ENCODE data around the gene JADE3.

Gene JADE3

DNA sequence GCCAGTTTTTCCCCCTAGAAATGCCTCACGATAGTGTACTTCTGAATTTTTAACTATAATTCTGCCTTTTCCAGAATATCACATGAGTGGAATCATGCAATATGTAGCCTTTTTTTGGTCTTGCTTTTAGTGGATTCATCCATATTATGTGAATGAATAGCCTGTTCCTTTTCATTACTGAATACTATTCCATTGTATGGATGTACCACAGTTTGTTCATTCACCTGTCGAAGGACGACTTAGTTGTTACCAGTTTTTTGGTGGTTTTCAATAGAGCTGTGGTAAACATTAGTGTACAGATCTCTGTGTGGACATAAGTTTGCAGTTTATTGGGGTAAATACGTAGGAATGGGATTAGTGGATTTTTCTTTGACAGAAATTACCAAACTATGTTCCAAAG lies 8.0 kb downstream of the JADE3 start:
- no peak overlapping the region for H3K27ac ChIP-seq (ENCODE audit: low read depth, low read length)
- H2AFZ ChIP-seq (ENCODE audit: low read depth, low read length, severe bottlenecking) = no peak overlapping the region
- TF ChIP-seq EZH2phosphoT487 (conservative IDR thresholded peaks at IDR 0.05; ENCODE audit: low read length) = no peak
- no peak for TF ChIP-seq CTCF (IDR thresholded peaks at IDR 0.05; ENCODE audit: insufficient read depth, low read length, poor library complexity, severe bottlenecking)
- no peaks in the 10 kb centered on the region for H3K79me2 ChIP-seq (ENCODE audit: insufficient read depth, low read length)
- H3K27me3 ChIP-seq (ENCODE audit: low read length) = no peaks in the 10 kb centered on the region
- no peak overlapping the region for H3K9ac ChIP-seq (ENCODE audit: low read length)
- H3K4me2 ChIP-seq (ENCODE audit: low read depth, low read length, poor library complexity, severe bottlenecking) = no peak overlapping the region
- H4K20me1 ChIP-seq (ENCODE audit: low read depth, low read length) = no peaks in the 10 kb centered on the region
- no peaks in the 10 kb centered on the region for H3F3A ChIP-seq (ENCODE audit: insufficient read depth)
- H3K4me3 ChIP-seq (ENCODE audit: insufficient read depth, low read length, poor library complexity, severe bottlenecking) = no peak overlapping the region
- no peaks in the 10 kb centered on the region for H3K9me2 ChIP-seq (replicated peaks; ENCODE audit: insufficient read depth, low read length)
- no peaks in the 10 kb centered on the region for H3K36me3 ChIP-seq (ENCODE audit: low read length)
- no peaks in the 10 kb centered on the region for H3K9me3 ChIP-seq (ENCODE audit: insufficient read depth, low read length)

GRCh38 chrX:46922611-46923010 lies 10.4 kb downstream of the JADE3 start:
- Histone ChIP-seq H3F3A (ENCODE audit: insufficient read depth) (no peaks in the 10 kb centered on the region), H3K79me2 (ENCODE audit: insufficient read depth, low read length) (no peaks in the 10 kb centered on the region), H3K36me3 (ENCODE audit: low read length) (no peaks in the 10 kb centered on the region), H3K9me3 (ENCODE audit: insufficient read depth, low read length) (no peaks in the 10 kb centered on the region), H2AFZ (ENCODE audit: low read depth, low read length, severe bottlenecking) (no peak overlapping the region), H3K9ac (ENCODE audit: low read length) (no peak overlapping the region), H3K9me2 (replicated peaks; ENCODE audit: insufficient read depth, low read length) (no peaks in the 10 kb centered on the region), H3K27me3 (ENCODE audit: low read length) (no peaks in the 10 kb centered on the region), H3K4me2 (ENCODE audit: low read depth, low read length, poor library complexity, severe bottlenecking) (no peak overlapping the region), H4K20me1 (ENCODE audit: low read depth, low read length) (no peaks in the 10 kb centered on the region), H3K27ac (ENCODE audit: low read depth, low read length) (no peak overlapping the region), H3K4me3 (ENCODE audit: insufficient read depth, low read length, poor library complexity, severe bottlenecking) (no peak overlapping the region)
- TF ChIP-seq CTCF (IDR thresholded peaks at IDR 0.05; ENCODE audit: insufficient read depth, low read length, poor library complexity, severe bottlenecking) = no peak
- no peak for TF ChIP-seq EZH2phosphoT487 (conservative IDR thresholded peaks at IDR 0.05; ENCODE audit: low read length)

GRCh38 chrX:46927718-46928117 lies 15.5 kb downstream of the JADE3 start:
- no peaks in the 10 kb centered on the region for H3F3A ChIP-seq (ENCODE audit: insufficient read depth)
- no peaks in the 10 kb centered on the region for H3K9me2 ChIP-seq (replicated peaks; ENCODE audit: insufficient read depth, low read length)
- no peak overlapping the region for H2AFZ ChIP-seq (ENCODE audit: low read depth, low read length, severe bottlenecking)
- TF ChIP-seq EZH2phosphoT487 (conservative IDR thresholded peaks at IDR 0.05; ENCODE audit: low read length) (no peak), CTCF (IDR thresholded peaks at IDR 0.05; ENCODE audit: insufficient read depth, low read length, poor library complexity, severe bottlenecking) (no peak)
- H3K79me2 ChIP-seq (ENCODE audit: insufficient read depth, low read length) = no peaks in the 10 kb centered on the region
- H3K4me2 ChIP-seq (ENCODE audit: low read depth, low read length, poor library complexity, severe bottlenecking) = no peak overlapping the region
- H3K9ac ChIP-seq (ENCODE audit: low read length) = no peak overlapping the region
- no peak overlapping the region for H3K4me3 ChIP-seq (ENCODE audit: insufficient read depth, low read length, poor library complexity, severe bottlenecking)
- H3K9me3 ChIP-seq (ENCODE audit: insufficient read depth, low read length) = no peaks in the 10 kb centered on the region
- no peaks in the 10 kb centered on the region for H3K27me3 ChIP-seq (ENCODE audit: low read length)
- H3K27ac ChIP-seq (ENCODE audit: low read depth, low read length) = no peak overlapping the region
- H3K36me3 ChIP-seq (ENCODE audit: low read length) = no peaks in the 10 kb centered on the region
- no peaks in the 10 kb centered on the region for H4K20me1 ChIP-seq (ENCODE audit: low read depth, low read length)
